ENCODE results near the gene LRIG1.

The LRIG1 gene

GRCh38 chr3:66502981-66503380 is 2.2 kb upstream of the LRIG1 start:
- no peak for DNase-seq (ENCODE audit: low spot score)

GRCh38 chr3:66502245-66502874 is 1.5 kb upstream of the LRIG1 start:
- no peak for DNase-seq (ENCODE audit: low spot score)

- peak; percentile 6 for DNase-seq (ENCODE audit: low spot score)
These were observed 842 bp upstream of the LRIG1 start for GRCh38 chr3:66501483-66502244.

GRCh38 chr3:66499881-66500575 is 794 bp downstream of the LRIG1 start:
- peak; percentile 47 for DNase-seq (ENCODE audit: low spot score)

- DNase-seq (ENCODE audit: low spot score) = peak; percentile 13
These were observed 1.9 kb downstream of the LRIG1 start for GRCh38 chr3:66498687-66499621.

- DNase-seq (ENCODE audit: low spot score) = no peak
These were observed 2.7 kb downstream of the LRIG1 start for GRCh38 chr3:66497985-66498671.

- DNase-seq (ENCODE audit: low spot score) = no peak
These were observed 3.4 kb downstream of the LRIG1 start for GRCh38 chr3:66497288-66497984.

GRCh38 chr3:66496746-66497145 is 4.1 kb downstream of the LRIG1 start:
- no peak for DNase-seq (ENCODE audit: low spot score)

GRCh38 chr3:66496301-66496700 is 4.5 kb downstream of the LRIG1 start:
- no peak for DNase-seq (ENCODE audit: low spot score)

- DNase-seq (ENCODE audit: low spot score) = no peak
These were observed 5.2 kb downstream of the LRIG1 start for GRCh38 chr3:66495668-66496045.

GRCh38 chr3:66494959-66495667 is 5.7 kb downstream of the LRIG1 start:
- DNase-seq (ENCODE audit: low spot score) = no peak

GRCh38 chr3:66493458-66494099 is 7.2 kb downstream of the LRIG1 start:
- no peak for DNase-seq (ENCODE audit: low spot score)

- DNase-seq (ENCODE audit: low spot score) = no peak
These were observed 8.2 kb downstream of the LRIG1 start for GRCh38 chr3:66492672-66493071.

- no peak for DNase-seq (ENCODE audit: low spot score)
These were observed 8.8 kb downstream of the LRIG1 start for GRCh38 chr3:66492071-66492470.

- DNase-seq (ENCODE audit: low spot score) = no peak
These were observed 9.8 kb downstream of the LRIG1 start for GRCh38 chr3:66490984-66491383.

GRCh38 chr3:66490214-66490613 is 10.6 kb downstream of the LRIG1 start:
- no peak for DNase-seq (ENCODE audit: low spot score)

- no peak for DNase-seq (ENCODE audit: low spot score)
These were observed 11.2 kb downstream of the LRIG1 start for GRCh38 chr3:66489581-66489980.

- DNase-seq (ENCODE audit: low spot score) = no peak
These were observed 11.7 kb downstream of the LRIG1 start for GRCh38 chr3:66489115-66489514.

- no peak for DNase-seq (ENCODE audit: low spot score)
These were observed 12.3 kb downstream of the LRIG1 start for GRCh38 chr3:66488492-66488891.

GRCh38 chr3:66487465-66487864 is 13.4 kb downstream of the LRIG1 start:
- DNase-seq (ENCODE audit: low spot score) = peak; percentile 34
